NCI-H345 treated with DMSO at 0.1 percent for 48 hours (cell line): ENCODE measurements around the gene RABGAP1L.
"Not testable (repeated sequence)": the region's sequence is repeated elsewhere in the genome, so short reads cannot be mapped to it uniquely, and the experiment has no call there.

Experiments
- DNase-seq: peaks from one replicate; lab custom pipeline; 2025; ENCODE audit not compliant: unreplicated experiment; lab: John Stamatoyannopoulos, UW

RABGAP1L gene

GRCh38 chr1:174153085-174153824 is 6.1 kb upstream of the RABGAP1L start:
- no peak for DNase-seq

DNA sequence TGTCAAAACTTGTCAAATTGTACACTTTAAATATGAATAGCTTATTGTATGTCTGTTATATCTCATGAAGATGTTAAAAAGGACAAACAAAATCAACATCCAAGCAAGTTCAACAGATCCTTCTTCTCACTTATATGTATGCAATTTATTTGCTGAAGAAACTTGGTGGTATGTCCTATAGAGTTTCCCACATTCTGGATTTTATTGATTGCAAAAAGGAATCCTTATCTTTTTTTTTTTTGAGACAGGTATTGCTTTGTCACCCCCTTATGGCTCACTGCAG is 5.6 kb upstream of the RABGAP1L start:
- DNase-seq = no peak

DNA sequence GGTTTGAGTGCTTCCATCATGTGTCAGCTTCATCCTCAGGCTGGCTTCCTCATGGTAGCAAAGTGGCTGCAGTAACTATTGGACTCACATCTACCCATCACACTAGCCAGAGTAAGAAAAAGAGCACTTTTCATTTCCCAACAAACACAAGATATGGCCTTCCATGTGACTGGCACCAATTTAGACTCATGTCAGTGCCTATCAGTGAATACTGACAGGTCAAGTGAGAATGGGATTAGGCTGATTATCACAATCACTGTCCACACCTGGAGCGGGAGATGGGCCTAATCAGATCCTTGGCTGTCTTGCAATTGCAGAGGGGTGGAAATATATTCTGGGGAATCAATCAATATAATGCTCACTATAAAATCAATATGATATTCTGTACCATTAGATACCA is 2.9 kb upstream of the RABGAP1L start:
- no peak for DNase-seq

DNA sequence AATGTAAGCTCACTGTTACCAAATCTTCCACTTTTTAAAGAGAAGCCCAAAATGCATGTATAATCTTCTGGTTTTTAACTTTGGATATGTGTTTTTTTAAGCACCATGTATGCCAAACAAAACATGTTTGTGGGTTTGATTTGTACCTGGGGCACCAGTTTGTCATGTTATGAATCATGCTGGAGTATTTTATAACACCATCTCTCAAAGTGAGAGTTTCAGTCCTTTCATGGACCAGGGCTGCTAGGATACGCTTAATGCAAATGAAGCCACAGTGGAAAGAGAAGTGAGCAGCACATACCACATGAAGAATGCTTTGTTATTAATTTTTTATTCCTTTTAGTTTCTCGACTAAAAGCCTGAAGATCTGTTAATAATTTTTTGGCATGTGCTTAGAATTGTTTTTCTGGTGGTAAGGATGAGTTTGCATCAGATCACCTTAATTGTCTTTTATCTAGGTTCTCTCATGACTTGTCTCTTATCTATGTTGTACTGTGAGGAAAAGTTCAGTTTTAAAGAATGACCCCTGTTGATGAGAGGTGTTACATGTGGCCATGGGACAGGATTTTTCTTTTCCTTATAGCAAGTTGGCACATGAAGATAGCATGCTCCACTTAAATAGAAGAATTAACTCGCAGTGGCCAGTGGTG is 2.0 kb upstream of the RABGAP1L start:
- no peak for DNase-seq

- peak; percentile 61 for DNase-seq
Measured at GRCh38 chr1:174158767-174159251, 511 bp upstream of the RABGAP1L start.

GRCh38 chr1:174160109-174160473 is 771 bp downstream of the RABGAP1L start:
- DNase-seq = no peak

- DNase-seq = no peak
Measured at GRCh38 chr1:174160603-174161002, 1.3 kb downstream of the RABGAP1L start.

DNA sequence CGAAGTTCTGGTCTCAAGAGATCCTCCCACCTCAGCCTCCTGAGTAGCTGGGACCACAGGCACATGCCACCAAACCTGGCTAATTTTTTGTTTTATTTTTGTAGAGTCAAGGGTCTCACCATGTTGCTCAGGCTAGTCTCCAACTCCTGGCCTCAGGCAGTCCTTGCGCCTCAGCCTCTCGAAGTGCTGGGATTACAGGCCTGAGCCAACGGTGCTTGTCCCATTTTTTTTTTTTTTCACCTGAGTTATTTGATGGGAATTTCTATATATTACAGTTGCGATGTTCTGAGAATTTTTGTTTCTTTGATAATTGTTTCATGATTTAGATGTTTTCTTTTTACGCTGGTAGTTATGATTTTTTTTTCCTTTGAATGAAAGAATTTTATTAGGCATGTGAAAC is 2.5 kb downstream of the RABGAP1L start:
- no peak for DNase-seq

- DNase-seq = no peak
Measured at GRCh38 chr1:174164826-174165225, 5.5 kb downstream of the RABGAP1L start.

DNA sequence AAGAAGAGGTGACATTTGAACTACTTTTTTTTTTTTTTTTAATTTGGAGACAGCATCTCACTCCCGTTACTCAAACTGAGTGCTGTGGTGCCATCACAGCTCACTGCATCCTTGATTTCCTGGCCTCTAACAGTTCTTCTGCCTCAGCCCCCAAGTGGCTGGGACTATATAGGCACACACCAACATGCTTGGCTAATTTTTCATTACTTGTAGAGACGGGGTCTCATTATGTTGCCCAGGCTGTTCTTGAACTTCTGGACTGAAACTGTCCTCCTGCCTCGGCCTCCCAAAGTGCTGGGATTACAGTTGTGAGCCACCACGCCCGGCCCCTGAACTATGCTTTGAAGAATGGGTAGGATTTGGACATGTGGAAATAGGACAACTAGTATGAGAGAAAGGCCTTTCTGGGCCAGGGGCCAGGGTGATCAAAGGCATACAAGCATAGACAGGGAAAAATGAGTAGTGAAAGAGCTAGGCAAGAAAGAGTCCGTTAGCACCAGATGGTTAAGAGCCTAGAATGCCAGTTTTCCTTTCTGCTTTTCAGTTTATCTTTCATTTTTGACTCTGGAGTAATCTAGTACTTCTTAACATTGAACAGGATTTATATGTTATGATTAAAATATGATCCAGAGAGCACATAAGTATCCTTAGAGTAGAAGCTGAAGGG is 6.3 kb downstream of the RABGAP1L start:
- no peak for DNase-seq

GRCh38 chr1:174166530-174167264 is 7.4 kb downstream of the RABGAP1L start:
- no peak for DNase-seq

- no peak for DNase-seq
Measured at GRCh38 chr1:174167265-174167803, 8.0 kb downstream of the RABGAP1L start.

- DNase-seq = no peak
Measured at GRCh38 chr1:174169342-174169741, 10.0 kb downstream of the RABGAP1L start.

DNA sequence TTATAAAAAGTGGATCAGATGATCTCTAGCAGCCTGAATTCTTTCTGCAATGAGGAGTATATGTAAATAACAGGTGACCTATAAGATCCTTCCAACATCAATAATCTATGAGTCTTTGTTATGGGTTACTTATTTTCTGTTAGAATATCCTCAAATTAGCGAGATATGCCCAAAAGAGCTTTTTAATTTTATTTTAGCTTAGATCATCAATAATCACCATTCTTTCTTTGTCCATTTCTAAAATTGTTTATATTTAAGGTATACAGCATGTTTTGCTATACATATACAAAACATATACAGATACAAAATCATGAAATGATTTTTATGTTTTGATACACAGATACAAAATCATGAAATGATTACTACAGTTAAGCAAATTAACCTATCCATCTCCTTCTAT is 11.8 kb downstream of the RABGAP1L start:
- no peak for DNase-seq

DNA sequence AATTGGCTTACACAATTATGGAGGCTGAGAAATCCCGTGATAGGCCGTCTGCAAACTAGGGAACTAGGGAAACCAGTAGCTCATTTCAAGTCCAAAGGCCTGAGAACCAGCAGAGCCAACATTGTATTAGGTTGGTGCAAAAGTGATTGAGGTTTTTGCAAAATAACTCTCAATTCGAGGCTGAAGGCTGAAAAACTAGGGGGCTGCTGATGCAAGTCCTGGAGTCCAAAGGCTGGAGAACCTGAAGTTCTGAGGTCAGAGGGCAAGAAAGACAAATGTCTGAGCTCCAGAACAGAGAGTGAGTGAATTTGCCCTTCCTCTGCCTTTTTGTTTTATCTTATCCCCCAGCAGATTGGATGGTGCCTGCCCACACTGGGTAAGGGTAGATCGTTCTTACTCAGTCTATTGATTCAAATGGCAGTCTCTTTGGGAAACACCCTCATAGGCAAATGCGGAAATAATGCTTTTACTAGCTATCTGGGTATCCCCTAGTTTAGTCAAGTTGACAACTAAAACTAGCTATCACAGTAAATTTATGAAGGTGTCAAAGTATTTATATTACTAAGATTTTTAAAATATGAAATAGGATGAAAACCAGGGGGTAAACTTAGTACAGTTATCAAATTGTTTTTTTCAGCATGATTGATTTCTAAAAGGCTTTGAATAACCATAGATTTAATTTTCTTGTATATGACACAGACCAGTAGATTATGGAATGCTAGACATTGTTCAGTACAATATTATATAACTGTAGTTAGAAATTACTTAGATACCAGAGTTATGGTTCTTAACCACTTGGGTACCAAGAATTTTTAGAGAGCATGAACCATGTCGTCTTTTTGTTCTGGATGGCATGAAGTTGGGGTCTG is 15.4 kb downstream of the RABGAP1L start:
- DNase-seq = no peak

GRCh38 chr1:174178459-174178858 is 19.1 kb downstream of the RABGAP1L start:
- DNase-seq = not testable (repeated sequence)

DNA sequence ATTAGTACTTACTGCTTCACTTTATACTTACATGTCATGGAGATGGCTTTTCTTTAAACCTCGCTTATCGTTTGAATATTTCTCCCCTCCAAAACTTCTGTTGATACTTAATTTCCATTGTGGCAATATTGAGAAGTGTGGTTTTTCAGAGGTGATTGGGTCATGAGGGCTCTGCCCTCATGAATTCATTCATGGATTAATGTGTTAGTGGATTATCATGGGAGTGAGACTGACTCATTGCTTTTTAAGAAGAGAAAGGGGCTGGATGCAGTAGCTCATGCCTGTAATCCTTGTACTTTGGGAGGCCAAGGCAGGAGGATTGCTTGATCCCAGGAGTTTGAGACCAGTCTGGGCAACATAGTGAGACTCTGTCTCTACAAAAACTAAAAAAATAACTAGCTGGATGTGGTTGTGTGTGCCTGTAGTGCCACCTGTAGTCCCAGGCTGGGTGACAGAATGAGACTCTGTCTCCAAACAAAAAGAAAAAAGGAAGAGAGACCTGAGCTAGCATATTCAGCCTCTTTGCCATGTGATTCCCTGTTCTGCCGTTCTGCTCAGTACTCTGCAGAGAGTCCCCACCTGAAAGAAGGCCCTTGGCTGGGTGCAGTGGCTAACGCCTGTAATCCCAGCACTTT is 30.2 kb downstream of the RABGAP1L start:
- no peak for DNase-seq

GRCh38 chr1:174190691-174191199 is 31.4 kb downstream of the RABGAP1L start:
- no peak for DNase-seq

- no peak for DNase-seq
Measured at GRCh38 chr1:174191349-174191862, 32.1 kb downstream of the RABGAP1L start.

DNA sequence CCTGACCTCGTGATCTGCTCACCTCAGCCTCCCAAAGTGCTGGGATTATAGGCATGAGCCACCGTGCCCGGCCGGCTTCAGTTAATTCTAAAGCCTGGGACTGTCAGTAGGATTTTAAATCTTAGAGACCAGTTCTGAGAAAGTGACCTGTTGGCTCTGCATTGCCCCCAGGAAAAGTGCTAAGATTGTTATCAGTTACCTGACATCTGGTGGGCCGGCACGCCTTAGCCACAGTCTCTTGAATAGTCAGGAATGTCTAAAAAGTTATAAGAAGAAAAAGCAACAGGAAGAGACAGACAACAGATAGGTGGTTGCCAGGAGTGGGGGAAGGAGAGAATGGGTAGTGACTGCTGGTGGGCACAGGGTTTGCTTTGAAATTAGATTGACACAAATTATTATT is 35.1 kb downstream of the RABGAP1L start:
- DNase-seq = no peak
